GM19328 (cell line): ENCODE results near the gene FMNL1.

Experiments used
- ATAC-seq: cut with Tn5 transposase; IDR thresholded peaks from one replicate; pipeline ENCODE4 v1.9.1; 2021; ENCODE audit warnings: mild to moderate bottlenecking, moderate library complexity; ENCODE audit not compliant: unreplicated experiment

The FMNL1 gene

GRCh38 chr17:45277992-45278391 is 56.3 kb downstream of the FMNL1 start:
- ATAC-seq, result no peak

GRCh38 chr17:45279898-45280297 is 58.2 kb downstream of the FMNL1 start:
- ATAC-seq, result no peak

- ATAC-seq, result no peak
These were observed 61.3 kb downstream of the FMNL1 start for GRCh38 chr17:45282683-45283644.

GRCh38 chr17:45283711-45284110 is 62.0 kb downstream of the FMNL1 start:
- no peak for ATAC-seq

GRCh38 chr17:45284176-45285140 is 62.8 kb downstream of the FMNL1 start:
- ATAC-seq, result no peak

GRCh38 chr17:45286286-45286685 is 64.6 kb downstream of the FMNL1 start:
- ATAC-seq, result no peak

- ATAC-seq, result no peak
These were observed 66.1 kb downstream of the FMNL1 start for GRCh38 chr17:45287526-45288500.

GRCh38 chr17:45288825-45289224 is 67.1 kb downstream of the FMNL1 start:
- no peak for ATAC-seq

GRCh38 chr17:45289301-45290268 is 67.9 kb downstream of the FMNL1 start:
- no peak for ATAC-seq

GRCh38 chr17:45290269-45290765 is 68.6 kb downstream of the FMNL1 start:
- ATAC-seq, result no peak

GRCh38 chr17:45291171-45291805 is 69.6 kb downstream of the FMNL1 start:
- ATAC-seq, result no peak

GRCh38 chr17:45292696-45293412 is 71.2 kb downstream of the FMNL1 start:
- no peak for ATAC-seq

- no peak for ATAC-seq
These were observed 71.9 kb downstream of the FMNL1 start for GRCh38 chr17:45293413-45294211.

GRCh38 chr17:45294506-45294905 is 72.8 kb downstream of the FMNL1 start:
- ATAC-seq, result no peak

- no peak for ATAC-seq
These were observed 74.5 kb downstream of the FMNL1 start for GRCh38 chr17:45296003-45296832.

GRCh38 chr17:45296833-45297124 is 75.1 kb downstream of the FMNL1 start:
- no peak for ATAC-seq
